Mesendoderm (in vitro differentiated cells): ENCODE data around the gene HOXA9.

ENCODE experiments used
- DNase-seq: peaks from one replicate; pipeline ENCODE4 v3.0.0; 2013
- H2AK5ac ChIP-seq: 2 replicates; pipeline ENCODE4 v1.6.1; 2013; ENCODE audit warnings: low read length, inconsistent platforms
- H2BK120ac ChIP-seq: 2 replicates; pipeline ENCODE4 v1.6.1; 2013; ENCODE audit warnings: low read depth, mild to moderate bottlenecking, low read length, moderate library complexity, mixed read lengths
- H2BK15ac ChIP-seq: replicated peaks from 2 replicates; pipeline ENCODE4 v1.6.1; 2013; ENCODE audit warnings: low read depth, mild to moderate bottlenecking, moderate library complexity
- H2BK5ac ChIP-seq: 2 replicates; pipeline ENCODE4 v1.6.1; 2013; ENCODE audit warnings: low read length, inconsistent platforms
- H3K18ac ChIP-seq: 2 replicates; pipeline ENCODE4 v1.6.1; 2013; ENCODE audit warnings: mild to moderate bottlenecking, low read length, mixed read lengths
- H3K23ac ChIP-seq: one replicate; pipeline ENCODE4 v1.6.1; 2013; ENCODE audit warnings: low read length
- H3K27ac ChIP-seq: 2 replicates; pipeline ENCODE4 v1.5.1; 2013; ENCODE audit warnings: low read depth, mild to moderate bottlenecking, inconsistent platforms, low read length, moderate library complexity
- H3K27me3 ChIP-seq: 2 replicates; pipeline ENCODE4 v1.6.1; 2013; ENCODE audit warnings: low read length, control low read depth, mild to moderate bottlenecking, inconsistent platforms; ENCODE audit not compliant: insufficient read depth, poor library complexity
- H3K36me3 ChIP-seq: 2 replicates; pipeline ENCODE4 v1.6.1; 2013; ENCODE audit warnings: low read length, inconsistent platforms; ENCODE audit not compliant: control insufficient read depth, insufficient read depth
- H3K4ac ChIP-seq: one replicate; pipeline ENCODE4 v1.6.1; 2013; ENCODE audit warnings: low read depth, mild to moderate bottlenecking, low read length, moderate library complexity
- H3K4me1 ChIP-seq: 2 replicates; pipeline ENCODE4 v1.6.1; 2013; ENCODE audit warnings: low read depth, low read length, inconsistent platforms; ENCODE audit not compliant: control insufficient read depth
- H3K4me2 ChIP-seq: 2 replicates; pipeline ENCODE4 v1.6.1; 2013; ENCODE audit warnings: low read length
- H3K4me3 ChIP-seq: 2 replicates; pipeline ENCODE4 v1.5.1; 2013; ENCODE audit warnings: mild to moderate bottlenecking, low read length
- H3K56ac ChIP-seq: one replicate; pipeline ENCODE4 v1.6.1; 2013; ENCODE audit warnings: low read length
- H3K79me1 ChIP-seq: 2 replicates; pipeline ENCODE4 v1.6.1; 2013; ENCODE audit warnings: low read length, inconsistent platforms
- H3K79me2 ChIP-seq: 2 replicates; pipeline ENCODE4 v1.6.1; 2013; ENCODE audit warnings: mild to moderate bottlenecking, low read length; ENCODE audit not compliant: control insufficient read depth, insufficient read depth
- H3K9ac ChIP-seq: 2 replicates; pipeline ENCODE4 v1.6.1; 2013; ENCODE audit warnings: low read length, inconsistent platforms
- H4K5ac ChIP-seq: one replicate; pipeline ENCODE4 v1.6.1; 2013; ENCODE audit warnings: low read length
- H4K8ac ChIP-seq: one replicate; pipeline ENCODE4 v1.6.1; 2013; ENCODE audit warnings: low read depth, mild to moderate bottlenecking, control low read depth, low read length, moderate library complexity
- WGBS: extraction: QIAGEN DNeasy Blood & Tissue Kit; methylation state at CpG from one replicate; pipeline ENCODE4 v1.1.7; 2013; ENCODE audit warnings: low lambda C conversion rate, missing lambda C conversion rate; ENCODE audit not compliant: insufficient coverage; ENCODE audit errors: extremely low coverage; 5-methylcytosine and 5-hydroxymethylcytosine counted together

The HOXA9 gene

DNA sequence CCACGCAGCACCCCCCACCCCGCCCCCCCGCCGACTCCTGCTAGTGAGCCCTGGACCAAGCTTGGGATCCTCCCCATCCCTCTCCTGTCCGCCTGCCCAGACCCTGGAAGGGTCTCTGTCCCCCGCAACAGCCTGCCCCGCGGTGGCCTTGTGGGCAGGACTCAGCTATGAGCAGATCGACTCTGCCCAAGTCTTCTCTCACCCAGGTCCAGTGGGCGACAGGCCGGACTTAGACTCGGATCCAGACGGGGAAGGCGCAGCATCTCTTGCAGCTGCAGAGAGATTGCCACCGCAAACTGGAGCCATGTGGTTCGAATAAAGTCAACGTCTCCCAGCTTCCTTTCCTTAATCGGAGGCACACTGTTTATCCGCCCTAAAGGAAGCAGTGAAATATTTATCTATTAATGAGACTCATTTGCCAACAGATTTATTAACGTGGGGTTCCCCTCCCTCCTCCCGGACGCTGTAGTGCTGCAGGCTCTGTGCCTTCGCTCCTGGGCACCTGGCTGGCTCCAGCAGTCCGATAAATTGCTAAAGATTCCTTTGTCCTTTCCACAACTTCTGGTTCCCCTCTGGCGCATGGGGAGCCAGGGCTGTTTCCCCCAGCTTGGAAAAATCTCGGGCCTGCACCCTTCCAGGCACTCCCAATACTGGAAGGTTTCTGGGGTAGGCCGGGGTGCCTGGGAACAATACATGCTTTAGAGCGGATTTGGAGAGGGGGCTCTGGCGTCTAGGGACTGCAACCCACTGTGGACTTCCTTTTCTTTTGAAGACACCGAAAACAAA lies 8.2 kb downstream of the HOXA9 start:
- H3K4me1 ChIP-seq = no peaks in the 10 kb centered on the region
- H2BK15ac ChIP-seq = no peak overlapping the region
- no peaks in the 10 kb centered on the region for H3K36me3 ChIP-seq
- no peak overlapping the region for H3K4me3 ChIP-seq
- H3K79me2 ChIP-seq = no peaks in the 10 kb centered on the region
- H2AK5ac ChIP-seq = no peak overlapping the region
- no peak overlapping the region for H2BK120ac ChIP-seq
- H3K27me3 ChIP-seq = peaks cover 92% of the 10 kb centered on the region
- H3K4ac ChIP-seq = no peak overlapping the region
- DNase-seq = no peak
- H3K79me1 ChIP-seq = no peaks in the 10 kb centered on the region
- no peak overlapping the region for H3K27ac ChIP-seq
- H3K23ac ChIP-seq = peak overlapping the region; percentile 66
- no peak overlapping the region for H3K18ac ChIP-seq
- H3K9ac ChIP-seq = no peak overlapping the region
- H3K4me2 ChIP-seq = no peak overlapping the region
- no peak overlapping the region for H4K5ac ChIP-seq
- H3K56ac ChIP-seq = no peak overlapping the region
- no peak overlapping the region for H2BK5ac ChIP-seq
- WGBS = no CpG with 5 or more reads among the region's 30 CpGs
- no peak overlapping the region for H4K8ac ChIP-seq

DNA sequence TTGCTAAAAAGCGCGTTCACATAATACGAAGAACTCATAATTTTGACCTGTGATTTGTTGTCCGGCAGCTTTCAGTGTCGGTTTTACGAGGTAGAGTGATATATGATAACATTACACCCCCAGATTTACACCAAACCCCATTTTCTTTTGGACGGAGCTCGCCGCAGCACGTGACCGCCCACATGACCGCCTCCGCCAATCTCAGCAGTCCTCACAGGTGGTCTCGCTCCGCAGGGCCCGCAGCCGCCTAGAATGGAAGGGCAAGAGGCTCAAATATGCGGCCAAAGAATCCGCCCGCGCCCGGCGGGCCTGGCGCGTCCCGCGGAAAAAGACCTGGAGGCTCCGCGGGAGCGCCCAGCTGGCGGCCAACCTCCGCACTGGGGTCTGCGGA lies 8.8 kb downstream of the HOXA9 start, which contains the start of gene HOXA7:
TSS of gene HOXA7 (minus strand) at position 168 of the 391 bp plus-strand sequence. CDS start at position 38, 130 bp downstream.
- Histone ChIP-seq H3K79me1 (no peaks in the 10 kb centered on the region), H2BK5ac (no peak within 1 kb of the TSS), H2BK120ac (no peak within 1 kb of the TSS), H2AK5ac (no peak within 1 kb of the TSS), H2BK15ac (no peak within 1 kb of the TSS), H4K5ac (no peak within 1 kb of the TSS), H4K8ac (no peak within 1 kb of the TSS), H3K27ac (no peak within 1 kb of the TSS), H3K23ac (peak within 1 kb of the TSS; percentile 66), H3K18ac (no peak within 1 kb of the TSS), H3K79me2 (no peaks in the 10 kb centered on the region), H3K9ac (no peak within 1 kb of the TSS), H3K4ac (no peak within 1 kb of the TSS), H3K4me1 (no peaks in the 10 kb centered on the region), H3K27me3 (peaks cover 92% of the 10 kb centered on the region), H3K4me2 (peak within 1 kb of the TSS; percentile 35), H3K36me3 (no peaks in the 10 kb centered on the region), H3K56ac (no peak within 1 kb of the TSS), H3K4me3 (no peak within 1 kb of the TSS)
- WGBS = no CpG with 5 or more reads among the region's 33 CpGs
- no peak for DNase-seq

GRCh38 chr7:27155816-27156507 lies 9.4 kb downstream of the HOXA9 start:
- WGBS = no CpG with 5 or more reads among the region's 63 CpGs

DNA sequence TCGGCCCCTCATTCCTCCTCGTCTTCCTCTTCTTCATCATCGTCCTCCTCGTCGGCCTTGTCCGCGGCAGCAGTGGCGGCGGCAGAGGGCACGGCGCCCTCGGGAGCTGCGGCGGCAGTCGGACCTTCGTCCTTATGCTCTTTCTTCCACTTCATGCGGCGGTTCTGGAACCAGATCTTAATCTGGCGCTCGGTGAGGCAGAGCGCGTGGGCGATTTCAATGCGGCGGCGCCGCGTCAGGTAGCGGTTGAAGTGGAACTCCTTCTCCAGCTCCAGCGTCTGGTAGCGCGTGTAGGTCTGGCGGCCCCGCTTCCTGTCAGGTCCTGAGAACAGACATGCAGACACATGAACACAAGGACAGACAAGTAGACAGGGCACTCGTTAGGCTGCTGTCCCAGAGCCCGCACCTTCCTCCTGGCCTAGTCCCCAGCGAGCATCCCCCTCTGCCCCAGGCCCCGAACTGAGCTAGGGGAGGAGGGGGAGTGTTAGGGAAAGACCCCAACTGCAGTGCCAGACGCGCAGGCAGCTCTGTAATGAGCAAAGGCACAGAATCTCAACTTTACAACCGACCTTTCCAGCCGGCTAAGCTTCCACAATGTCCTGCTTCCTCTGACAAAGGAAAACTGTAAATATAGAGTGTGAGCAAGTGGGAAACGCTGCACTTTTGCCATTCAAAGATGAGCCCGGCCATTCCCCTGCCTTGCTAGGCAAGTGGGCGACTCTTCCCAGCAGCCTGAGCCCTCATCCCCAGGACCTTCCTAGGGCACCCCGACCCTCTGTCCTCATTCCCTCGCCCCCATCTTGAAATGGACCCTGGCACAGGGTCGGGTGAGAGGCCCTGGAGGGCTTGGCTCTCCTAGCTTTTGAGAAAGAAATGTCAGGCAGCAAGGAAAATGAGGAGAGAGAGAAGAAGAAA lies 10.2 kb downstream of the HOXA9 start:
- Histone ChIP-seq H3K27me3 (peaks cover 94% of the 10 kb centered on the region), H4K8ac (no peak overlapping the region), H3K4me2 (no peak overlapping the region), H3K56ac (no peak overlapping the region), H3K36me3 (no peaks in the 10 kb centered on the region), H3K23ac (no peak overlapping the region), H2BK15ac (no peak overlapping the region), H2BK120ac (no peak overlapping the region), H3K9ac (no peak overlapping the region), H3K4me1 (no peaks in the 10 kb centered on the region), H3K27ac (no peak overlapping the region), H3K18ac (no peak overlapping the region), H3K4me3 (no peak overlapping the region), H3K79me2 (no peaks in the 10 kb centered on the region), H2BK5ac (no peak overlapping the region), H3K79me1 (no peaks in the 10 kb centered on the region), H2AK5ac (no peak overlapping the region), H3K4ac (no peak overlapping the region), H4K5ac (no peak overlapping the region)
- no CpG with 5 or more reads among the region's 48 CpGs for WGBS
- DNase-seq = no peak

More at GRCh38 chr7:27155816-27156507, 9.4 kb downstream of the HOXA9 start:
- Histone ChIP-seq H3K4me1 (no peaks in the 10 kb centered on the region), H3K79me1 (no peaks in the 10 kb centered on the region), H4K8ac (no peak overlapping the region), H2AK5ac (no peak overlapping the region), H3K4ac (no peak overlapping the region), H3K4me3 (no peak overlapping the region), H3K36me3 (no peaks in the 10 kb centered on the region), H4K5ac (no peak overlapping the region), H2BK5ac (no peak overlapping the region), H3K79me2 (no peaks in the 10 kb centered on the region), H3K18ac (no peak overlapping the region), H3K56ac (no peak overlapping the region), H2BK120ac (no peak overlapping the region), H2BK15ac (no peak overlapping the region), H3K27ac (no peak overlapping the region), H3K23ac (no peak overlapping the region), H3K9ac (no peak overlapping the region), H3K27me3 (peaks cover 95% of the 10 kb centered on the region), H3K4me2 (peak overlapping the region; percentile 35)
- DNase-seq = no peak

- WGBS = no CpG with 5 or more reads among the region's 10 CpGs
Measured at GRCh38 chr7:27154369-27154768, 11.0 kb downstream of the HOXA9 start.

More at GRCh38 chr7:27154369-27154768, 11.0 kb downstream of the HOXA9 start:
- H2AK5ac ChIP-seq = no peak overlapping the region
- H3K27me3 ChIP-seq = peaks cover 92% of the 10 kb centered on the region
- H3K56ac ChIP-seq = no peak overlapping the region
- H4K8ac ChIP-seq = no peak overlapping the region
- no peak overlapping the region for H3K23ac ChIP-seq
- H3K79me2 ChIP-seq = no peaks in the 10 kb centered on the region
- no peak overlapping the region for H3K18ac ChIP-seq
- H4K5ac ChIP-seq = no peak overlapping the region
- no peaks in the 10 kb centered on the region for H3K79me1 ChIP-seq
- H3K4me1 ChIP-seq = no peaks in the 10 kb centered on the region
- H2BK120ac ChIP-seq = no peak overlapping the region
- no peak overlapping the region for H2BK5ac ChIP-seq
- no peak overlapping the region for H3K4me2 ChIP-seq
- H3K4me3 ChIP-seq = no peak overlapping the region
- no peak overlapping the region for H2BK15ac ChIP-seq
- H3K4ac ChIP-seq = no peak overlapping the region
- no peak for DNase-seq
- H3K36me3 ChIP-seq = no peaks in the 10 kb centered on the region
- no peak overlapping the region for H3K9ac ChIP-seq
- no peak overlapping the region for H3K27ac ChIP-seq
